Liver (tissue), 9 donors: ENCODE measurements around the gene LACC1. TPM values are rescaled to one million over a fixed set of nuclear protein-coding genes. Genes with fewer than 3 reads are reported as not detected.

Experiments used
- DNase-seq: peaks from one replicate; pipeline ENCODE4 v3.0.0-alpha.2; 2017; ENCODE audit warnings: low spot score
- H3K27ac ChIP-seq, 2 donors: one replicate each; pipeline ENCODE4 v1.7.0; 2013; ENCODE audit warnings: inconsistent platforms in 2 of 2, low read length in 2 of 2, control low read depth in 1 of 2, low read depth in 1 of 2, mild to moderate bottlenecking in 1 of 2
- H3K27me3 ChIP-seq, 4 donors: one replicate each; pipeline versions ENCODE4 v1.6.1 to v1.7.0; 2013; ENCODE audit warnings: low read length in 3 of 4, inconsistent platforms in 1 of 4, mild to moderate bottlenecking in 1 of 4, moderate library complexity in 1 of 4; ENCODE audit not compliant: control insufficient read depth in 4 of 4, insufficient read depth in 4 of 4
- H3K36me3 ChIP-seq, 4 donors: one replicate each; pipeline versions ENCODE4 v1.6.1 to v1.7.0; 2013; ENCODE audit warnings: low read length in 3 of 4, mild to moderate bottlenecking in 3 of 4, low read depth in 1 of 4, moderate library complexity in 1 of 4; ENCODE audit not compliant: control insufficient read depth in 4 of 4, insufficient read depth in 3 of 4
- H3K4me1 ChIP-seq, 4 donors: one replicate each; pipeline versions ENCODE4 v1.6.1 to v1.7.0; 2013; ENCODE audit warnings: low read length in 3 of 4, mild to moderate bottlenecking in 3 of 4, moderate library complexity in 1 of 4; ENCODE audit not compliant: control insufficient read depth in 4 of 4, insufficient read depth in 4 of 4
- H3K4me3 ChIP-seq, 3 donors: one replicate each; pipeline versions ENCODE4 v1.6.1 to v1.7.0; 2013; ENCODE audit warnings: low read length in 3 of 3, control low read depth in 1 of 3, low read depth in 1 of 3, mild to moderate bottlenecking in 1 of 3
- H3K9ac ChIP-seq, 2 donors: one replicate each; pipeline ENCODE4 v1.7.0; 2013; ENCODE audit warnings: low read length in 2 of 2, mild to moderate bottlenecking in 2 of 2, moderate library complexity in 2 of 2, control low read depth in 1 of 2, low read depth in 1 of 2
- H3K9me3 ChIP-seq, 4 donors: one replicate each; pipeline versions ENCODE4 v1.6.1 to v1.7.0; 2013; ENCODE audit warnings: low read length in 3 of 4; ENCODE audit not compliant: control insufficient read depth in 4 of 4
- ATF3 ChIP-seq: IDR thresholded peaks from 2 replicates; pipeline ENCODE4 v1.6.1; 2016; ENCODE audit warnings: antibody characterized with exemption
- CTCF ChIP-seq: fragments of 150-350 bp; IDR thresholded peaks from 2 replicates; pipeline ENCODE4 v1.5.1; 2017; ENCODE audit warnings: improper control_type of control experiment, low read depth, low read length; ENCODE audit not compliant: missing input control
- EGR1 ChIP-seq, 2 donors: IDR thresholded peaks; 2 replicates each; pipeline ENCODE4 v1.6.1; 2016 to 2018; ENCODE audit warnings: antibody characterized with exemption in 2 of 2, low read depth in 2 of 2
- FOXA1 ChIP-seq: IDR thresholded peaks from 2 replicates; pipeline ENCODE4 v1.6.1; 2016; ENCODE audit warnings: antibody characterized with exemption
- FOXA2 ChIP-seq: IDR thresholded peaks from 2 replicates; pipeline ENCODE4 v1.6.1; 2016; ENCODE audit warnings: antibody characterized with exemption
- GABPA ChIP-seq, 2 donors: IDR thresholded peaks in 1 of 2; conservative IDR thresholded peaks in 1 of 2; 2 replicates each; pipeline ENCODE4 v1.6.1; 2016; ENCODE audit warnings: antibody characterized with exemption in 2 of 2, mild to moderate bottlenecking in 1 of 2, moderate library complexity in 1 of 2
- HNF4G ChIP-seq: IDR thresholded peaks from 2 replicates; pipeline ENCODE4 v1.6.1; 2016; ENCODE audit warnings: antibody characterized with exemption
- JUND ChIP-seq, 2 donors: IDR thresholded peaks; 2 replicates each; pipeline ENCODE4 v1.6.1; 2016; ENCODE audit warnings: antibody characterized with exemption in 2 of 2
- MAX ChIP-seq: IDR thresholded peaks from 2 replicates; pipeline ENCODE4 v1.6.1; 2016; ENCODE audit warnings: antibody characterized with exemption
- NR2F2 ChIP-seq: IDR thresholded peaks from 2 replicates; pipeline ENCODE4 v1.6.1; 2016; ENCODE audit warnings: antibody characterized with exemption
- RAD21 ChIP-seq, 2 donors: IDR thresholded peaks; 2 replicates each; pipeline ENCODE4 v1.6.1; 2016; ENCODE audit warnings: antibody characterized with exemption in 2 of 2, mild to moderate bottlenecking in 2 of 2
- REST ChIP-seq: IDR thresholded peaks from 2 replicates; pipeline ENCODE4 v1.6.1; 2016; ENCODE audit warnings: antibody characterized with exemption, mild to moderate bottlenecking
- RXRA ChIP-seq, 2 donors: IDR thresholded peaks; 2 replicates each; pipeline ENCODE4 v1.6.1; 2017 to 2018; ENCODE audit warnings: antibody characterized with exemption in 2 of 2, mild to moderate bottlenecking in 1 of 2
- SP1 ChIP-seq: IDR thresholded peaks from 2 replicates; pipeline ENCODE4 v1.6.1; 2018; ENCODE audit warnings: antibody characterized with exemption, mild to moderate bottlenecking
- YY1 ChIP-seq: IDR thresholded peaks from 2 replicates; pipeline ENCODE4 v1.6.1; 2016; ENCODE audit warnings: antibody characterized with exemption, mild to moderate bottlenecking
- ZBTB33 ChIP-seq: IDR thresholded peaks from 2 replicates; pipeline ENCODE4 v1.6.1; 2016; ENCODE audit warnings: antibody characterized with exemption
- WGBS: extraction: QIAGEN DNeasy Blood & Tissue Kit; methylation state at CpG from one replicate; pipeline ENCODE4 v1.1.7; 2013; 5-methylcytosine and 5-hydroxymethylcytosine counted together
- polyA plus RNA-seq, 2 donors: library from polyadenylated mRNA; stranded (reverse) in 1 of 2; unstranded in 1 of 2; fragments of 200-250 nt in 1 of 2; fragments of >200 nt in 1 of 2; fragmentation: Nextera tagmentation in 1 of 2; extraction: Ambion mirVana in 1 of 2; gene quantifications; one replicate each; pipeline versions ENCODE4 v1.2.1 to v1.2.3, GENCODE V29; 2013 to 2015
- total RNA-seq, 2 donors: library from RNA; depleted of rRNA; stranded (reverse); fragments of >200 nt; gene quantifications; one replicate each; pipeline ENCODE4 v1.2.3, GENCODE V29; 2014
- donor health status: healthy.
- donor health status: healthy.
- donor health status: healthy.
- donor health status: healthy.
- donor health status: healthy.

Gene LACC1
- total and polyA plus RNA-seq, 4 donors = 2.2 to 4.4 (median 2.5) TPM

- DNase-seq = no peak
- no peak overlapping the region for H3K27ac ChIP-seq
- H3K36me3 ChIP-seq = no peaks in the 10 kb centered on the region
- H3K27me3 ChIP-seq = no peaks in the 10 kb centered on the region
- no peaks in the 10 kb centered on the region for H3K9me3 ChIP-seq
- WGBS = 32% methylated on average over 2 of the region's 2 CpGs
- H3K4me1 ChIP-seq = no peaks in the 10 kb centered on the region
- H3K4me3 ChIP-seq = no peak overlapping the region
- no peak overlapping the region for H3K9ac ChIP-seq
- no peak for TF ChIP-seq JUND (IDR thresholded peaks at IDR 0.05)
- no peak for TF ChIP-seq ZBTB33
- TF ChIP-seq EGR1 (IDR thresholded peaks at IDR 0.05; ENCODE audit: low read depth in 2 of 2) = no peak
- no peak for TF ChIP-seq SP1
- no peak for TF ChIP-seq YY1
- TF ChIP-seq ATF3 = no peak
- TF ChIP-seq GABPA (IDR thresholded peaks at IDR 0.05 in 1 of 2, conservative IDR thresholded peaks at IDR 0.05 in 1 of 2) = no peak
- TF ChIP-seq NR2F2 = no peak
- TF ChIP-seq RAD21 (IDR thresholded peaks at IDR 0.05) = no peak
- TF ChIP-seq RXRA (IDR thresholded peaks at IDR 0.05) = no peak
- TF ChIP-seq MAX = no peak
- TF ChIP-seq REST = no peak
- no peak for TF ChIP-seq FOXA1
Observed at GRCh38 chr13:43916828-43917227, 37.1 kb downstream of the LACC1 start.

GRCh38 chr13:43918636-43919035, 38.9 kb downstream of the LACC1 start:
- 87% methylated on average over 5 of the region's 5 CpGs for WGBS

More at GRCh38 chr13:43918636-43919035, 38.9 kb downstream of the LACC1 start:
- H3K36me3 ChIP-seq = no peaks in the 10 kb centered on the region
- H3K4me3 ChIP-seq = no peak overlapping the region
- no peaks in the 10 kb centered on the region for H3K9me3 ChIP-seq
- TF ChIP-seq FOXA1 (no peak), SP1 (no peak), GABPA (IDR thresholded peaks at IDR 0.05 in 1 of 2, conservative IDR thresholded peaks at IDR 0.05 in 1 of 2) (no peak), NR2F2 (no peak), RXRA (IDR thresholded peaks at IDR 0.05) (no peak), CTCF (no peak), FOXA2 (no peak), ZBTB33 (no peak), YY1 (no peak), HNF4G (no peak), ATF3 (no peak)
- no peak for DNase-seq
- no peak overlapping the region for H3K9ac ChIP-seq
- H3K27ac ChIP-seq = no peak overlapping the region
- H3K27me3 ChIP-seq = no peaks in the 10 kb centered on the region
- no peaks in the 10 kb centered on the region for H3K4me1 ChIP-seq
